SH-SY5Y (cell line): ENCODE measurements around the gene MIGA1.

Experiments
- GATA2 ChIP-seq: IDR thresholded peaks from 2 replicates; pipeline ENCODE4 v1.6.1; 2011; ENCODE audit warnings: mild to moderate bottlenecking, low read depth, low read length
- GATA3 ChIP-seq: IDR thresholded peaks from 2 replicates; pipeline ENCODE4 v1.6.1; 2011; ENCODE audit warnings: low read depth, mild to moderate bottlenecking, low read length, moderate library complexity

GRCh38 chr1:77910116-77910515 lies 130.7 kb downstream of the MIGA1 start:
- TF ChIP-seq GATA2 (no peak), GATA3 (no peak)
